SK-N-MC (cell line): ENCODE results near the gene SFTPA2.

Experiments used
- EZH2 ChIP-seq: fragments of 200-600 bp; sonication (generic); IDR thresholded peaks from one replicate; pipeline ENCODE4 v1.6.1; 2017; ENCODE audit warnings: antibody characterized with exemption
- POLR2AphosphoS5 ChIP-seq: IDR thresholded peaks from 2 replicates; pipeline ENCODE4 v1.6.1; 2012; ENCODE audit warnings: mild to moderate bottlenecking, low read depth, low read length, borderline replicate concordance

GRCh38 chr10:79602953-79603352 is 42.7 kb upstream of the SFTPA2 start:
- TF ChIP-seq EZH2 (no peak), POLR2AphosphoS5 (no peak)
